ENCODE measurements around the gene PAK6. TPM values are rescaled to one million over a fixed set of nuclear protein-coding genes. Genes with fewer than 3 reads are reported as not detected.
A peak's percentile ranks its signal among the peaks of the same experiment; 100 is the strongest.

Gene PAK6
- total RNA-seq (not detected), total RNA-seq (0 to 0.53 reads per million in 2 donors)

DNA sequence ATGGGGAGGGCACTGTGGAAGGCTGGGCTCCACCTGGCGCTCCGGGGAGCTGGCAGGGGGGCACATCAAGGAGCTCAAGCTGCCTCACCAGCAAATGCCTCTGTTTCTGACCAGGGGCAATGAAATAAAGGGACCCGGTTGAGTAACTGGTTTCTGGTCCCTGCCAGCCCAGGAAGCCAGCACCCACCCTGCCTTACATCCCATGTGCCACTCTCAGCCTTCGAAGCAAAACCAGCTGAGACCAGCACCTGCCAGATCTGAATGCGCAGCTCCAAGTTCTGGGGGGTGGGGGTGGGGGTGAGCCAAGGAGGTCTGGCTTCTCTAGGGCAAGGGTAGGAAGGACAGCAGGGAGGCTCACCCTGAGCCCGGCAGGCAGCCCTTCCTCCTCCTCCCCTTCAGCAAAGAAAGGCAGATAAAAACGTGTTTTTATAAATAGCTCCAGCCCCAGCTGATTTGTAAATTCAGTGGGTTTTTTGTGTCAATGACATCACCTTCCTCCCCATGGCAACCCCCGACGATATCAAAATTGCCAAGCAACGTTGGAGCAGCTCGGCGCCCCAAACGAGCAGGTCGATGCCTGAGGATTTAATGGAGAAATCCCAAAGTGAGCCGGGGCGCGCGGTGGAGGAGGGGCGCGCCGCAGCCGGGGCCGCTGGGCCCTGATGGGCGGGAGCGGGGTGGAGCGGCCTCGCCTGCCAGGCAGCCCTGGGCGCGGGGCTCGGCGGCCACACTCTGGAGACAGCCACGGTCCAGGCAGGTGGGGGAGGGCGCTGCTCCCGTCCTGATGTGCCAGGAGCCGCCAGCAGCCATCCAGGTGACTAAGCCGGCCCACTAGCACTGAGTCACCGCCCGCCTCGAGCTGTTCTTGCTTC, at the start of gene PAK6:
TSS of gene PAK6 (plus strand) at position 532 of the 872 bp plus-strand sequence. CDS start 25,723 bp downstream, outside the sequence.
- Mint-ChIP-seq H3K4me3 (peak within 1 kb of the TSS; percentile 66), H3K27ac (peak within 1 kb of the TSS; percentile 43)

DNA sequence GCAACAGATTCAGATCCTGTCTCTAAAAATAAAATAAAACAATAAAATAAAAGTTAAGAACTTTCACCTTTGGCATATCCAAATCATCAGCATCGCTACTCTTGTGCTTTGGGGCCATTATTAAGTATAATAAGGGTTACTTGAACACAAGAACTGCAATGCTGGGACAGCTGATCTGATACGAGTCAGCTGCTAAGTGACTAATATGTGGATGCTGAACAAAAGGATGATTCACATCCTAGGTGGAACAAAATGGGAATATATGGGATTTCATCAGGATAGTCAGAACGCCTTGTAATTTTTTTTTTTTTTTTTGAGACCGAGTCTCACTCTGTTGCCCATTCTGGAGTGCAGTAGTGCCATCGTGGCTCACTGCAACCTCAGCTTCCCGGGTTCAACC, 48.3 kb upstream of the PAK6 start:
- DNase-seq, result no peak
- Mint-ChIP-seq H3K27me3 (no peaks in the 10 kb centered on the region), H3K4me3 (no peak overlapping the region), H3K4me1 (peaks cover 2% of the 10 kb centered on the region), H3K36me3 (ENCODE audit: low read depth) (peaks cover 3% of the 10 kb centered on the region), H3K27ac (no peak overlapping the region)
- no peak for ATAC-seq
- H3K9me3 ChIP-seq (ENCODE audit: control insufficient read depth, low read length, poor library complexity, severe bottlenecking), result no peaks in the 10 kb centered on the region

More for the DNA sequence above, at the start of gene PAK6:
- Mint-ChIP-seq H3K27me3 (peaks cover 31% of the 10 kb centered on the region), H3K4me1 (peaks cover 9% of the 10 kb centered on the region), H3K36me3 (ENCODE audit: low read depth) (peaks cover 6% of the 10 kb centered on the region)
- DNase-seq (no peak), ATAC-seq (peak; percentile 61)
- H3K9me3 ChIP-seq (ENCODE audit: control insufficient read depth, low read length, poor library complexity, severe bottlenecking), result no peaks in the 10 kb centered on the region

DNA sequence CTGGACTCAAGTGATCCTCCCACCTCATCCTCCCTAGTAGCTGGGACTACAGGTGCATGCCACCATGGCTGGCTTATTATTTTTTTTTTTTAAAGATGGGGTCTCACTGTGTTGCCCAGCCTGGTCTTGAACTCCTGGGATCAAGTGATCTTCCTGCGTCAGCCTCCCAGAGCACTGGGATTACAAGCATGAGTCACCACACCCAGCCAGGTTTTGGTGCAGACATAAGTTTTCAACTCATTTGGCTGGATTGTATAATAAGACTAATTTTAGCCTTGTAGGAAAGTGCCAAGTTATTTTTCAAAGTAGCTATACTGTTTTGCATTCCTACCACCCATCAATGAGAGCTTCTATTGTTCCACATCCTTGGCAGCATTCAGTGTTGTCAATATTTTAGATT, 45.9 kb upstream of the PAK6 start:
- no peak overlapping the region for H3K27ac Mint-ChIP-seq
- H3K4me3 Mint-ChIP-seq, result no peak overlapping the region
- no peaks in the 10 kb centered on the region for H3K9me3 ChIP-seq (ENCODE audit: control insufficient read depth, low read length, poor library complexity, severe bottlenecking)
- ATAC-seq, result no peak
- DNase-seq, result no peak
- peaks cover 6% of the 10 kb centered on the region for H3K36me3 Mint-ChIP-seq (ENCODE audit: low read depth)
- no peaks in the 10 kb centered on the region for H3K27me3 Mint-ChIP-seq
- H3K4me1 Mint-ChIP-seq, result peaks cover 13% of the 10 kb centered on the region

DNA sequence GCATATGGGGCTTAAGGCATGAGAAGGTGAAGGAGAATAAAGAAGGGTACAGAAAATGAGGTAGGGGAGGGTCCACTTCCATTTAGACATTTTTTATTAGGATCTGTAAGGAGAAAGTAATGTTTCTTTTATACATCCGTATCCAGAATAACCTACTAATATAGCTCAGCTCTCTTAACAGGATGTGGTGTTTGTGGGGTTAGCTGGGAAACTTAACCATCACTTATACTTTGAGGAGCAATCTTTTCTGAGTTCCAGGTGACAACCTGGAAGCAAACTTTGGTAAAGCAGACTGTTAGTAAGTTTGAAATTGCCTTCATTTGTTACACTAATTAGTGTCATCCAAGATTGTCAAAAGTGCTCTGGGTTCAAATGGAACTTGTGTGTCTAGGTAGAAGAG, 41.4 kb upstream of the PAK6 start:
- Mint-ChIP-seq H3K36me3 (ENCODE audit: low read depth) (peaks cover 5% of the 10 kb centered on the region), H3K27ac (no peak overlapping the region), H3K4me3 (peak overlapping the region; percentile 10), H3K27me3 (no peaks in the 10 kb centered on the region), H3K4me1 (peaks cover 21% of the 10 kb centered on the region)
- no peaks in the 10 kb centered on the region for H3K9me3 ChIP-seq (ENCODE audit: control insufficient read depth, low read length, poor library complexity, severe bottlenecking)
- no peak for DNase-seq
- peak; percentile 62 for ATAC-seq

DNA sequence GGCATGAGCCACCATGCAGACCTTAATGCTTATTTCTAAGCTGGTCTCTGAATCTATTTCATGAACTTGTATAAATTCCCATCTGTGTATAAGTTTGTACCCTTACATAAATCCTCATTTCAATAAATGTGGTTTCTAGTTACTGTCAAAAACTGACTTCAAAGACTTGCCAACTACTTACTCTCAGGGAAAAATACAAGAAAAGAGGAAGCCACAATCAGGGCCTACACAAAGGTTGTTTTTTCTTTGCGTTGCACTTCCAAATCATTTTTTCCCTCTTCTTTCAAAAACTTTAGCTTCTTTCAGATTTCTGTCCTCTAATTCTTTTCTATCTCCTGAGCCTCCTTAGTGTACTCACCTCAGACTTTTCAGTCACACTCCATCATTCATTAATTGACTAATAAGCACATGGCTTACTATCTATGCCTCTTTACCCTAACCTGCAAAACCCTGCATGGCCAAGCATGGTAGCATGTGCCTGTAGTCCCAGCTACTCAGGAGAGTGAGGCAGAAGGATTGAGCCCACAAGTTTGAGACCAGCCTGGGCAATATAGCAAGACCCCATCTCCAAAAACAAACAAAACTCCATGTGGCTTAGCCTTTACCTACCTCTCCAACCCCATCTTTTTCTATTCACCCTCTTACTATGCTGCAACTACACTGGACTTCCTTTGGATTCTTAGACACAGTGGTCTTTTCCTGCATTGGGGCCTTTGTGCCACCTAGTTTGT, 40.3 kb upstream of the PAK6 start:
- Mint-ChIP-seq H3K27ac (no peak overlapping the region), H3K27me3 (no peaks in the 10 kb centered on the region), H3K4me3 (peak overlapping the region; percentile 6), H3K4me1 (peaks cover 21% of the 10 kb centered on the region), H3K36me3 (ENCODE audit: low read depth) (peaks cover 4% of the 10 kb centered on the region)
- ATAC-seq (no peak), DNase-seq (no peak)
- H3K9me3 ChIP-seq (ENCODE audit: control insufficient read depth, low read length, poor library complexity, severe bottlenecking), result no peaks in the 10 kb centered on the region

DNA sequence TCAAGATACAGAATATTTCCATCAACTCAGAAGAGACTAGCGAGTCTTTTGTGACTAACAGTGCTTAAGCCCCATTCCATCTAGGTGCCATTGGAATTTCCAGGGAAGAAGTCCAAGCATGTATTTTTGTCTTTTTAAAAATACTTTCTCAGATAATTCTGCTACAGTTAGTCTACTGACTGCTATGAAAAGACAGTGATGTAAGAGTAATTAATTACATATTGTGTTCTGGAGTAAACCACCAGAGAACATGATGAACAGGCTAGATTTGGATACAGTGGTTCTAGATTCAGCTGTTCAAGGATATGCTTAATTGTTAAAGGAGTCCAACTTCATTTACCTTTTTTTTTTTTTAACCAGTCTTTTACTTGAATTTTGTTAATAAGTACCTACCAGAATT, 34.8 kb upstream of the PAK6 start:
- H3K9me3 ChIP-seq (ENCODE audit: control insufficient read depth, low read length, poor library complexity, severe bottlenecking), result no peaks in the 10 kb centered on the region
- H3K36me3 Mint-ChIP-seq (ENCODE audit: low read depth), result no peaks in the 10 kb centered on the region
- H3K4me1 Mint-ChIP-seq, result peaks cover 1% of the 10 kb centered on the region
- no peak overlapping the region for H3K27ac Mint-ChIP-seq
- no peak overlapping the region for H3K4me3 Mint-ChIP-seq
- ATAC-seq, result no peak
- no peaks in the 10 kb centered on the region for H3K27me3 Mint-ChIP-seq
- DNase-seq, result no peak

DNA sequence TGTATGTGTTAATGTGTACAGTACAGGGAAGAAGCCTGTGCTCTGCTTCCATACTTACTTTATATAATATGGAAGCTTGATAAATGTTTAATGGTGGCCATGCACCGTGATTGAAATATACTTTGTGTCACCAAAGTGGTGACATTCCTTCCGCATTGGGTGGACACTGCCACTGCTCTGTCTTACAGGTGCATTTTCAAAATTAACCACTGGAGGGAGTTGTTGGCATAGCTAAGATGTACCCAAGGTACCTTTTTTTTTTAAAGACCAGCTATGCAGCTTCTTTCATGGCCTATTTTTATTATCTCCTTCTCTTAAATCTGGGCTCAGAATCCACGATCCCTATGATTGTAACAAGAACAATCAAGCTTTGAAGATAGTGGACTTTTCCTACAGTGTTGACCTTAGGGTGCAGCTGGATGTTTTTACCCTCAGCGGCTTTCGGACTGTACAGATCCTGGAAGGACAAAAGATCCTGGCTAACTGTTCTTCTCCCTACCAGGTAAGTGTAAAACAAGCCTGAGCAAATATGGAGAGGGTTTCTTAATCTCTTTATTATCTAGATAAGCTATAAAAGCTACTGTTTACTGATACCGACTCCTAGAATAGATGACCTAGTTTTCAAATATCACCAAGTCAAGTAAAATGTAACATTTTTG, 21.6 kb upstream of the PAK6 start:
- H3K9me3 ChIP-seq (ENCODE audit: control insufficient read depth, low read length, poor library complexity, severe bottlenecking), result no peaks in the 10 kb centered on the region
- Mint-ChIP-seq H3K27ac (peak overlapping the region; percentile 37), H3K4me3 (no peak overlapping the region), H3K4me1 (no peaks in the 10 kb centered on the region), H3K27me3 (no peaks in the 10 kb centered on the region), H3K36me3 (ENCODE audit: low read depth) (no peaks in the 10 kb centered on the region)
- DNase-seq (peak in 1 of 3 donors; percentile 31), ATAC-seq (peak; percentile 92)

DNA sequence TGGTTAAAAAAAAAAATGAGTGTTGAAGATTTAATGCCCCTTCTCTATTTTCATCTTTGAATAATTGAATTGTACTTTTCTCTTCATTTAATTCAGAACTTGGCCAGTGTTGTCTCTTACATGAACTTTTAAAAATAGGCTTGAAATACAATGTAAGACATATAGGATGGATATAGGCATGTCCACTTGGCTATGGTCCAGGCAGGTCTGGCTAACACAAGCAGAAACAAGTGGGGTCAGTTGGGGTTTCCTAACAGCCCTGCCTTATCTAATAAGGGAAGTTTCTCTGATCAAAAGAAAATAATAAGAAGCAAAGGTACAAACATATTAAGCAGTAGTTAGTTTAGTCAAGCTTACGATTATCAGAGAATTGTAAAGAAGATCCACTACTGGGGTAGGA, 19.1 kb upstream of the PAK6 start:
- H3K36me3 Mint-ChIP-seq (ENCODE audit: low read depth), result no peaks in the 10 kb centered on the region
- H3K4me1 Mint-ChIP-seq, result no peaks in the 10 kb centered on the region

DNA sequence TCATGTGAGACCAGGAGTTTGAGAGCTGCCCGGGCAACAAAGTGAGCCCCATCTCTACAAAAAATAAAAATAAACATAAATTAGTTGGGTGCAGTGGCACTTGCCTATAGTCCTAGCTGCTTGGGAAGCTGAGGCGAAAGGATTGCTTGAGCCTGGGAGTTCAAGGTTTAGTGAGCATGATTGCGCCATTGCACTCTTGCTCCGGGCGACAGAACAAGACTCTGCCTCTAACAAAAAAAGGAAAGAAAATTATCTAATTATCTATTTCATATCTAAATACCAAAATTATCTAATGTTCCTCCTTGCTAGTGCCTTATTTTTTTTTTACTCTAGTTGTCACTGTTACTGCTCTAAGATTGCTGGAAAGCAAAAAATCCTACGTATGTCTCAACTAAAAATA, 16.7 kb upstream of the PAK6 start:
- no peak overlapping the region for H3K4me3 Mint-ChIP-seq
- peaks cover 3% of the 10 kb centered on the region for H3K4me1 Mint-ChIP-seq
- H3K27me3 Mint-ChIP-seq, result no peaks in the 10 kb centered on the region
- DNase-seq (no peak), ATAC-seq (no peak)
- no peaks in the 10 kb centered on the region for H3K36me3 Mint-ChIP-seq (ENCODE audit: low read depth)
- H3K9me3 ChIP-seq (ENCODE audit: control insufficient read depth, low read length, poor library complexity, severe bottlenecking), result no peaks in the 10 kb centered on the region
- no peak overlapping the region for H3K27ac Mint-ChIP-seq

More for the DNA sequence above, 19.1 kb upstream of the PAK6 start:
- Mint-ChIP-seq H3K27me3 (no peaks in the 10 kb centered on the region), H3K4me3 (no peak overlapping the region), H3K27ac (peak overlapping the region; percentile 27)
- no peaks in the 10 kb centered on the region for H3K9me3 ChIP-seq (ENCODE audit: control insufficient read depth, low read length, poor library complexity, severe bottlenecking)
- ATAC-seq (no peak), DNase-seq (no peak)

DNA sequence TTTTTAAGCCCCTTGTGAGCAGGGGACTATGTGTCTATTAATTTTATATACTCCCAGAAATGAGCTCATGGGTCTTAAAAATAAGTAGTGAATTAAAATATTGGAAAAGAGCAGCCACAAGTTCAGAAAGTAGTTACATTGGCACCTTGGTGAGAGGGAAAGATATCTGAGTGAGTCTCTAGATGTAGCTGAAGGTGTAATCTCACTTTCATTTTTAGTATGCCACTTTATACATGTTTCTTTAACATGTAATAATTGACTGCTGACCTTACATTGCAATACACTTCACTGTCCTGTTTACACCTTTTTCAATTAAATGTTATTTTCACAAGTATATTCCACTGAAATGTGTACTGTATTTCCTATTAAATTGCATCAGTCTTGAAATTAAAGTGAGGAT, 12.1 kb upstream of the PAK6 start:
- no peak overlapping the region for H3K27ac Mint-ChIP-seq

DNA sequence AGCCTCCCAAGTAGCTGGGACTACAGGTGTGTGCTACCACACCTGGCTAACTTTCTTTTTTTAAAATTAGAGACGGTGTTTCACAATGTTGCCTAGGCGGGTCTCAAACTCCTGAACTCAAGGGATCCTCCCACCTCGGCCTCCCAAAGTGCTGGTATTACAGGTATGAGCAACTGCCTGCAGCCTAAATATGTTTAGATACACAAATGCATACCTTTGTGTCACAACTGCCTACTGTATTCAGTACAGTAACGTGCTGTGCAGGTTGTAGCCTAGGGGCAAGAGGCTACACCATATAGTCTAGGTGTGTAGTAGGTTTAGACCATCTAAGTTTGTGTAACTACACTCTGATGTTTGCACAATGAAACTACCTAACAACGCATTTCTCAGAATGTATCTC, 9.5 kb upstream of the PAK6 start:
- H3K4me1 Mint-ChIP-seq, result peaks cover 3% of the 10 kb centered on the region
- no peaks in the 10 kb centered on the region for H3K36me3 Mint-ChIP-seq (ENCODE audit: low read depth)
- no peak for ATAC-seq
- no peaks in the 10 kb centered on the region for H3K27me3 Mint-ChIP-seq
- DNase-seq, result no peak
- H3K4me3 Mint-ChIP-seq, result no peak overlapping the region
- no peak overlapping the region for H3K27ac Mint-ChIP-seq
- no peaks in the 10 kb centered on the region for H3K9me3 ChIP-seq (ENCODE audit: control insufficient read depth, low read length, poor library complexity, severe bottlenecking)

More for the DNA sequence above, 12.1 kb upstream of the PAK6 start:
- H3K9me3 ChIP-seq (ENCODE audit: control insufficient read depth, low read length, poor library complexity, severe bottlenecking), result no peaks in the 10 kb centered on the region
- Mint-ChIP-seq H3K36me3 (ENCODE audit: low read depth) (no peaks in the 10 kb centered on the region), H3K27me3 (no peaks in the 10 kb centered on the region), H3K4me1 (peaks cover 3% of the 10 kb centered on the region), H3K4me3 (no peak overlapping the region)
- ATAC-seq (no peak), DNase-seq (no peak)

DNA sequence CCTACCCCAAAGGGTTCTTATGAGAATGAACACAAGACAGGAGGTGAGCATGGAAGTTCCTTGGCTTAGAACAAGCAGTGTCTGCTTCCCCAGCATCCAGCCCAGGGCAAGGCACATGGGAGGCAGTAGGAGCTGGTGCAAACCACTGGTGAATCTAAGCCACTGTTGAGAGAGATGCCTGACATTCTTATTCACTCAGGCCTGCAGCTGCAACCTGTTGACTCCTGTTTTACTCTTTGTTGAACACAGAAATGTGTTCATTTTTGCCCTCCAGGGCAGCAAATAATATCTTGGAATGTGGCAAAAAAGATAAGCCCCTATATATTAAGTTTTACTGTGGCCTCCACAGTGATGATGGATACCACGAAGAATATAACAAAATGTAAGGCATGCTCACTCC, 8.9 kb upstream of the PAK6 start:
- Mint-ChIP-seq H3K4me1 (peaks cover 2% of the 10 kb centered on the region), H3K4me3 (no peak overlapping the region), H3K27ac (no peak overlapping the region), H3K27me3 (no peaks in the 10 kb centered on the region), H3K36me3 (ENCODE audit: low read depth) (no peaks in the 10 kb centered on the region)
- ATAC-seq (no peak), DNase-seq (no peak)
- no peaks in the 10 kb centered on the region for H3K9me3 ChIP-seq (ENCODE audit: control insufficient read depth, low read length, poor library complexity, severe bottlenecking)

DNA sequence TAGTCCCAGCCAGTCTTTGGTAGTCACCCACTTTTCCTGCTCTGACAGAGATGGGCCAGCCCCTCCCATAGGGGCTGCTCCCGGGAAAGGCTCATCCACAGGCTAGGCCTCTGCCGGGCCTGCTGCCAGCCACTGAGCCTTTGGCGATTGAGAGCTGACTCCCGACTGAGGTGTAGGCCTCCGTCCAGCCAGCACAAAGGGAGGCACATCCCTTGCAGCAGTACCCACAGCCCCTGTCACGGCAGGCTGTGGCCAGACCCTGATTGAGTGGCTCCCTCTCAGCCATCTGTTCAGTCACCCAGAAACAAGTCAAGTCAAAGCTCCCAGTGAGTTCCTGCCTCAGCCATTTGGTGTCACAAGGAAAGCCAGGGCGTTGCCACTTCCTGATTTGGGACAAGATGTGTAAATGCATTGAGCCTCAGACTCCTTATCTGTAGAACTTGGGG, 6.2 kb upstream of the PAK6 start:
- Mint-ChIP-seq H3K27me3 (peaks cover 3% of the 10 kb centered on the region), H3K36me3 (ENCODE audit: low read depth) (no peaks in the 10 kb centered on the region), H3K4me1 (no peaks in the 10 kb centered on the region), H3K4me3 (no peak overlapping the region), H3K27ac (no peak overlapping the region)
- no peaks in the 10 kb centered on the region for H3K9me3 ChIP-seq (ENCODE audit: control insufficient read depth, low read length, poor library complexity, severe bottlenecking)
- ATAC-seq (no peak), DNase-seq (no peak)
